SHP77 (cell line): ENCODE measurements around the gene MLXIP.

ENCODE experiments used
- DNase-seq, 2 experiments: peaks; one replicate each; lab custom pipeline; 2025; lab: John Stamatoyannopoulos, UW

Gene MLXIP

GRCh38 chr12:122079033-122079531, 526 bp downstream of the MLXIP start:
- DNase-seq = peak in 1 of 2 experiments; percentile 20

- DNase-seq = no peak
These were observed 1.1 kb downstream of the MLXIP start for GRCh38 chr12:122079532-122080081.

GRCh38 chr12:122080149-122081082, 1.9 kb downstream of the MLXIP start:
- no peak for DNase-seq

- DNase-seq = no peak
These were observed 2.6 kb downstream of the MLXIP start for GRCh38 chr12:122081083-122081696.

GRCh38 chr12:122081697-122082221, 3.2 kb downstream of the MLXIP start:
- DNase-seq = no peak

- no peak for DNase-seq
These were observed 4.2 kb downstream of the MLXIP start for GRCh38 chr12:122082621-122083356.

GRCh38 chr12:122084857-122085405, 6.4 kb downstream of the MLXIP start:
- no peak for DNase-seq

- no peak for DNase-seq
These were observed 7.0 kb downstream of the MLXIP start for GRCh38 chr12:122085591-122085990.

GRCh38 chr12:122086116-122086515, 7.6 kb downstream of the MLXIP start:
- no peak for DNase-seq

- no peak for DNase-seq
These were observed 8.2 kb downstream of the MLXIP start for GRCh38 chr12:122086641-122087285.

- DNase-seq = no peak
These were observed 9.0 kb downstream of the MLXIP start for GRCh38 chr12:122087431-122088178.

- DNase-seq = no peak
These were observed 9.7 kb downstream of the MLXIP start for GRCh38 chr12:122088179-122088810.

GRCh38 chr12:122089077-122089476, 10.5 kb downstream of the MLXIP start:
- DNase-seq = no peak

- DNase-seq = no peak
These were observed 12.4 kb downstream of the MLXIP start for GRCh38 chr12:122090759-122091515.

- DNase-seq = no peak
These were observed 14.7 kb downstream of the MLXIP start for GRCh38 chr12:122093098-122093883.

GRCh38 chr12:122094137-122094734, 15.7 kb downstream of the MLXIP start:
- DNase-seq = no peak

- no peak for DNase-seq
These were observed 16.4 kb downstream of the MLXIP start for GRCh38 chr12:122094735-122095631.
